GDM1 (cell line): ENCODE results near the gene CARD6.
"Not testable (repeated sequence)": the region's sequence is repeated elsewhere in the genome, so short reads cannot be mapped to it uniquely, and the experiment has no call there.

Experiments used
- DNase-seq: peaks from one replicate; lab custom pipeline; 2025; lab: John Stamatoyannopoulos, UW

Gene CARD6

GRCh38 chr5:40828021-40828631 is 13.0 kb upstream of the CARD6 start:
- DNase-seq, result no peak

GRCh38 chr5:40828690-40829661 is 12.2 kb upstream of the CARD6 start:
- DNase-seq, result no peak

- DNase-seq, result no peak
These were observed 11.2 kb upstream of the CARD6 start for GRCh38 chr5:40829748-40830533.

DNA sequence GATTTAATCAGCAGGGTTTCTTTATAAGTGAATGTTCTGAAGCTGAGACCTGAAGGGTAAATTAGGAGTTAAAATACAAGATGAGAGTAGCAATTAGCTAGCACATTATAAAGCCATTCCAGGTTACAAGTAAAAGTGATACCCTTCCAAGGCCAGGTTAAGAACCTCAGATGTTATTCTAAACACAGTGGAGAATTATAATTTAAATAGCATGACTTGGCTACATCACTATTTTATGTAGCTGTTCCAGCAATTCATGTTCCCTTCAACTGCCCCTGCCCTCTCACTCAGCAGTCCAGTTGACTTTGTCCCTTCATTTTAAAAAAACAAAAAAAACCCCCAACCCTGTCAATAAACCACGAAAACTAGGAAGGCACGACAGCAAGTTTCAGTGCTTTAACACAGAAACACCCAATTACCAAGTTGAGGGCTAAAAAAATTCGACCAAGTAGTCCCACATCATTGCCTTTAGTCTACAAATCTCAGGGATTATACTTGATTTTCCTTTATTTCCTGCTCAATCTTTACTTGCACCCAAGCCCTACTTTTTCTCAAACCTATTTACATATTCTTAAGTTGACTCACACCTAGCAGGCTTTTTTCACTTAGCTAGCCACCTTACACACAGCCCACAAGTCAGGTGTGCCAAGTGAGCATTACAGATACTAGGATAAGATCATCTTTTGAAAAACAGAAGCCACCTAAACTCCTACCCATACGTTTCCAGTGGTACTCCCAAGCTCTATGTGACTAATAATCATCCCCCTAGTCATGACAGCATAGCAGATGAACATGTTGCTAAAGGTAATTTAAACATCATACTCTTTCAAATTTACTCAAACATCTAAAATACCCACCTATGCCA is 9.6 kb upstream of the CARD6 start:
- DNase-seq, result no peak

DNA sequence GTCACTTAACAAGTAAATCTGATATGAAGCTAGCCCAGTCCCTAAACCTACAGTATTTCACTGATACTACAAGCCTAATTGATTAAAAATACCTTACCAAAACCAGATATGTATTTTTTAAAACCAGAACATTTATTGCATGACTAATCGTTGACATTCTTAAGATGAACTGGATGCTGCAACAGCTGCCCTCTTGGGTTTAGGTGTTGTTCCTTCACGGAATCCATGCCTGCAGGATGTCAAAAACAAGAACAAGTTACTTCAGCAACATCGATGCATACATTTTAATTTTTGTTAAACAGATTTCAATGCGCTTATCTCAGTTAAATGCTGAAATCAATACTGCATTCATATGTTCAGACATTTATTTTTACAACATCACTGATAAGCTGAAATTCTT is 8.8 kb upstream of the CARD6 start:
- no peak for DNase-seq

DNA sequence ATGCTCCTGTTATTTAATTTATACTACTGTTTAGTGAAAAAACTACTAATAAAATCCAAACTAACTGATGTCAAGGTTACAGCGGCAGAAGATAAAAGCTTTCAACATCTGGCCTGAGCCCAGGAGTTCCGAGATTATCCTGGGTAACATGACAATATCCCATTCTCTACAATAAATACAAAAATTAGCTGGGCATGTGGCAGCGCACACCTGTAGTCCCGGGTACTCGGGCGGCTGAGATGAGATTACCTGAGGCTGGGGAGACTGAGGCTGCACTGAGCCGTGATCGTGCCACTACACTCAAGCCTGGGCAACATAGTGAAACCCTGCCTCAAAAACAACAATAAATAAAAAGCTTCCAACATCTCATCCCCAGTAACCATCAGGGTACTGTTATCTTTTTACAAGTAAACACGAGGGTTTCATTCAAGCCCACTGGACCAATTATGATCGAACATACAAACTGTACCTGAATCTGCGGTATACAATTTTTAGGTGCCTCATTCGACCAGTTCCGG is 7.4 kb upstream of the CARD6 start:
- no peak for DNase-seq

DNA sequence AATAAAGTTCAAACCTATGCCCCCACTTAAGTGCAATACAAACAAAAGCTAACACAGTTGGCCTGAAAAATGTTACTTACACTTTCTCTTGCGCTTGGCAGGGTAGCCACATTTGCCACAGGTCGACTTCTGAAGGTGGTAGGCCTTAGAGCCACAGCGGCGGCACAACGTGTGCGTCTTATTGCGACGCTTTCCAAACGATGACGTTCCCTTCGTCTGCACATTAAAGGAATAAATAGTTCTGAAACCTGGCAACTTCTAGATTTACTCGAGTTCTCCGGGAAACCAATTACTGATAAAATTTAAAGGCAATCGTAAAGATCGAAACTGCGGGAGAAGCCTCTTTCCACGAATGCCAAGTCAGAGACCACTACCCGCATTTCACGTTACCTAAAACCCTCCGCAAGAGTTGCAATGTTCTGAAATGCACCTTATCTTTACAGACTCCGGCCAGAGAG is 6.7 kb upstream of the CARD6 start:
- no peak for DNase-seq

DNA sequence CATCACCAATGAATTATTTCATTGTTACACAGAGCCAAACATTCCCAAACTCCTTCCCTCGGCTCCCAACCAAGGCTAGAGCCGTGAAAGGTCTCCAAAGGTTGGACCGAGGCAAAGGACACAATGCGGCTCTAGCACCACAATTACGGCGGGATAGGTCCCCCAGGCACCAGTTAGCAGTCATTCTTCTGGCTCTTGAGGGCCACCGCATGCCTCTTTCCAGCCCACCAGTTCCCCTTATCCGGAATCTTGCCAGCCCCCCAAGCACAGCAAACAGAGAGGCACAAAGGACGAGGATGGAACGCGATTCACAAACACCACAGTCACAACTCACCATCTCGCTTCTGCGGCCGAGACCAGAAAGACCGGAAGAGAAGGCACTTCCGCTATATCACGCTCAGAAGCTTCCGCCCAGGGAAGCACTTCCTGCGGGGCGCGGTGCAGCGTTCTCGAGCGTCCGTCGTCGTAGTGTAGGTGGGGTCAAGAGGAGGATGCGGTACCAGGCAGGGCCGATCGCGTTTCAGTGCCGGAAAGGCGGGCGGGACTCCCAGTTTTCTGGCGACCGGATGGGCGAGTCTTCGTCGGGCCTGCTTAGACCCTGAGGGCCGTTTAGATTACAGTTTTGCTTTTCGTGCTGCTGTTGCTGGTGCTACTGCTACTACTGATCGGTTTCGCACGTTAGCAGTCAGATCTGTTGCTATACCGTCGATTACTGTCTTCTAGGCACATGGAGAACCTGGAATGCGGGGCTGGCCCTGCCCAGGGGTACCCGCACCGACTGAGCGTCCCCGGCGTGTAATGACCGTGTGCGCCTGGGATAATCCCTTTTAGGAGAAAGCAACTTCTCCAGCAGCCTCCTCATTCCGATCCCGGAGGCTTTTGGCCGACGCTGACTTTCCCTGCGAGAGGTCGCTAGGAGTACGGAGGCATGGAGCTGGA is 6.0 kb upstream of the CARD6 start, which contains the start of gene RPL37:
TSS of gene RPL37 (minus strand) at position 374 of the 939 bp plus-strand sequence. CDS start at position 337, 37 bp downstream.
- DNase-seq, result peak; percentile 95

DNA sequence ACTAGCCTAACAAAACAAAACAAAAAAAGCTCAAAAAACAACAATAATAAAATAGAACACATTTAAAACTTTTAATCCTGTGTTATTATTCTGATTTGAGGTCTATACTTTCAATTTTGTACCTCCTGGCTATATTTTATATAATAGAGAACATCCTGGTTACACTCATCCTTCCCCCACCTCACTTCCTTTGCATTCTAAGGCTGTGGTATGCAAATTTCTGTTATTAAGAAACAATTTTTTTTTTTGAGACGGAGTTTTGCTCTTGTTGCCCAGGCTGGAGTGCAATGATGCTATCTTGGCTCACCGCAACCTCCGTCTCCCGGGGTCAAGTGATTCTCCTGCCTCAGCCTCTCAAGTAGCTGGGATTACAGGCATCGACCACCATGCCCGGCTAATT is 3.1 kb upstream of the CARD6 start:
- DNase-seq, result no peak

- no peak for DNase-seq
These were observed 1.2 kb downstream of the CARD6 start for GRCh38 chr5:40842351-40842750.

GRCh38 chr5:40844565-40844964 is 3.4 kb downstream of the CARD6 start:
- no peak for DNase-seq

GRCh38 chr5:40846371-40846770 is 5.2 kb downstream of the CARD6 start:
- DNase-seq, result no peak

DNA sequence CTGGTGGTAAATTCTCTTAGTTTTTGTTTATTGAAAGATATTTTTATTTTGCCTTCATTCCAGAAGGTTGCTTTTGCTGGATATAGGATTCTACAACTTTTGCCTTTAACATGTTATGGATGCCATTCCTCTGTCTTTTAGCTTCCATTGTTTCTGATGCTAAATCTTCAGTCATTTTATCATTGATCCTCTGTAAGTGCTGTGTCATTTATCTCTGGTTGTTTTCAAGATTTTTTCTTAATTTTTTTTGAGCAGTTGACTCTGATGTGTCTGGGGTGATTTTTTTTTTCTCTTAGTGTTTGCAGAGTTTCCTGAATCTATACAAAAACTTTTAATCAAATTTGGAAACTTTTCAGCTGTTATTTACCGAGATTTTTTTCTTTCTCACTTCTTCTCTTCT is 6.4 kb downstream of the CARD6 start:
- no peak for DNase-seq

- no peak for DNase-seq
These were observed 12.5 kb downstream of the CARD6 start for GRCh38 chr5:40853632-40854192.

- no peak for DNase-seq
These were observed 19.5 kb downstream of the CARD6 start for GRCh38 chr5:40860711-40861110.

DNA sequence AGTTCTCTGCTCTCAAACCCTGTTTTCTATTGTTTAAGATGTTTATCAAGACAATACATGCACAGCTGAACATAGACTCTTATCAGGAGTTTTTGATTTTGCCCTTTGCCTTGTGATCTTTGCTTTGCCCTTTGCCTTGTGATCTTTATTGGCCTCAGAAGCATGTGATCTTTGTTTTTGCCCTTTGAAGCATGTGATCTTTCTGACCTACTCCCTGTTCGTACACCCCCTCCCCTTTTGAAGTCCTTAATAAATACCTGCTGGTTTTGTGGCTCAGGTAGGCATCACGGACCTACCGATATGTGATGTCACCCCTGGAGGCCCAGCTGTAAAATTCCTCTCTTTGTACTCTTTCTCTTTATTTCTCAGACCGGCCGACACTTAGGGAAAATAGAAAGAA is 23.8 kb downstream of the CARD6 start:
- DNase-seq, result not testable (repeated sequence)

DNA sequence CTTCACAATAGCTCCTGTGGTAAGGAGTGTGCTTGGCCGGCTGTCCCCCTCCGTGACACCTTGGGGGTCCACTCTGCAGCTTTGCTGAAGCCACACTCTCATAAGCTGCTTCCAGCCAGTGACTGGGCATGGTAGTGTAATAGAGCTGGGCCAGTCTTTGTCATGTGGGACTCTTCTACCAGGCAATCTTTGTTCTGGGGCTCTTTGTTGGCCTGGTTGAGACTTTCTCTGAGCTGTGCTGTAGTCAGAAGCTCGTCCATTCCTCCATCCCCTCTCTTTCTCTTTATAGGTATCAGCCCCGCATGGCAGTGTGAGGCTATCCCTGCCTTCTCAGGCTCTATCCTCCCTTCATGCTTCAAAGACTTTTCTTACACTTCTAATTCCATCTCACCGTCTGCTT is 25.7 kb downstream of the CARD6 start:
- DNase-seq, result no peak

GRCh38 chr5:40869384-40869783 is 28.2 kb downstream of the CARD6 start:
- DNase-seq, result no peak

GRCh38 chr5:40871177-40871576 is 30.0 kb downstream of the CARD6 start:
- no peak for DNase-seq

DNA sequence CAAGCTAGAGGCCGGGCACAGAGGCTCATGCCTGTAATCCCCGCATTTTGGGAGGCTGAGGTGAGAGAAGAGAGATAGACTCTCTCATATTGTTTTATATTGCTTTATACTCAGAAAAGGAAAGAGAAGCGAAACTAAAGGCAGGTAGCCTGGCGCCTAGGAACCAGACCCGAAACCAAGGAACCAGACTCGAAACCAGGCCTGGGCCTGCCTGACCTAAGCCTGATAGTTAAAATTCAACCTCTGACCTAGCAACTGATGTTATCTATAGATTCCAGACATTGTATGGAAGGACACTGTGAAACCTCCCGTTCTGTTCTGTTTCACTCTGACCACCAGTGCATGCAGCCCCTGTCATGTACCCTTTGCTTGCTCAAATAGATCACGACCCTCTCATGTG is 31.1 kb downstream of the CARD6 start:
- not testable (repeated sequence) for DNase-seq
